ENCODE data around the gene HCK. TPM values are rescaled to one million over a fixed set of nuclear protein-coding genes. Genes with fewer than 3 reads are reported as not detected.

HCK gene
- polyA plus RNA-seq, 2 of the 4 experiments (the other 2 are of a cell fraction), result 0.06 TPM; not detected in 1

- POLR2A ChIA-PET, result no interaction called here
- peak overlapping the region; percentile 98 for H3K4me2 ChIP-seq
- peak; percentile 46 to 53 for DNase-seq (ENCODE audit: low read depth in 1 of 2, low spot score in 1 of 2)
Measured at GRCh38 chr20:32017711-32018251, 34.3 kb upstream of the HCK start.

GRCh38 chr20:32018269-32019155 is 33.5 kb upstream of the HCK start:
- POLR2A ChIA-PET, result no interaction called here
- WGBS (ENCODE audit: missing lambda C conversion rate), result 0% methylated on average over 10 of the region's 67 CpGs
- ATAC-seq (peak; percentile 78 to 91), DNase-seq (ENCODE audit: low read depth in 1 of 2, low spot score in 1 of 2) (peak; percentile 44 to 77), FAIRE-seq (no peak)
- H3K27ac ChIP-seq, result peak overlapping the region; percentile 38 to 70; a peak in 4 of 6 replicates
- peaks cover 4% of the 10 kb centered on the region; the same call in 1 of the 3 replicates for H3K4me1 ChIP-seq
- H3K4me2 ChIP-seq, result peak overlapping the region; percentile 98
- CTCF ChIA-PET, result interaction anchor here (0.9 to 5.2 kb wide), 6 partner anchors 11 to 172 kb away, joined by 3 to 69 read pairs (median 4); no protein-coding TSS in a partner anchor
- H3K4me3 ChIP-seq, result peak overlapping the region; percentile 68
- TF ChIP-seq CTCF (IDR thresholded peaks at IDR 0.05), result 0 out of 3 replicates have a peak, but pooled peaks have one; percentile 4
- no peak for TF ChIP-seq HMGXB4 (CRISPR knock-in tag; IDR thresholded peaks at IDR 0.05; ENCODE audit: borderline replicate concordance)
- TF ChIP-seq NR3C1 (IDR thresholded peaks at IDR 0.05), result no peak
- no peak for TF ChIP-seq MAX (IDR thresholded peaks at IDR 0.05)
- peak; percentile 21; the same call in 1 of the 2 replicates for TF ChIP-seq POLR2A (IDR thresholded peaks at IDR 0.05; ENCODE audit: low read length)
- TF ChIP-seq CHD4 (IDR thresholded peaks at IDR 0.05; ENCODE audit: borderline replicate concordance), result no peak
- no peak for TF ChIP-seq HOXB5 (CRISPR knock-in tag; IDR thresholded peaks at IDR 0.05)
- TF ChIP-seq FOSL2 (IDR thresholded peaks at IDR 0.05), result no peak
- no peak for TF ChIP-seq FOSL2 (CRISPR knock-in tag; IDR thresholded peaks at IDR 0.05)
- H3K9me3 ChIP-seq, result no peaks in the 10 kb centered on the region

More at GRCh38 chr20:32017711-32018251, 34.3 kb upstream of the HCK start:
- Histone ChIP-seq H3K4me3 (peak overlapping the region; percentile 68; the same call in 2 of the 3 replicates), H3K27ac (peak overlapping the region in 1 of 2 experiments; percentile 70; a peak in 1 of 6 replicates), H3K4me1 (peaks cover 4% of the 10 kb centered on the region; the same call in 1 of the 3 replicates), H3K9me3 (no peaks in the 10 kb centered on the region)
- 6% methylated on average over 14 of the region's 35 CpGs for WGBS (ENCODE audit: missing lambda C conversion rate)
- FAIRE-seq (no peak), ATAC-seq (peak; percentile 59 to 61)
- CTCF ChIA-PET, result interaction anchor here (0.6 to 2.7 kb wide), 14 partner anchors 10 to 279 kb away, joined by 3 to 30 read pairs (median 3); partner anchors contain the start of gene TPX2
- TF ChIP-seq FOXS1 (CRISPR knock-in tag; IDR thresholded peaks at IDR 0.05) (no peak), MAZ (IDR thresholded peaks at IDR 0.05; ENCODE audit: borderline replicate concordance, low read depth, low read length) (no peak), FOSL2 (IDR thresholded peaks at IDR 0.05) (no peak), FOSL2 (CRISPR knock-in tag; IDR thresholded peaks at IDR 0.05) (no peak), SMC3 (IDR thresholded peaks at IDR 0.05) (no peak), TP53 (CRISPR knock-in tag; IDR thresholded peaks at IDR 0.05) (no peak), CHD4 (IDR thresholded peaks at IDR 0.05; ENCODE audit: borderline replicate concordance) (no peak), ZFP36 (IDR thresholded peaks at IDR 0.05; ENCODE audit: borderline replicate concordance, partially characterized antibody) (no peak), GATA3 (IDR thresholded peaks at IDR 0.05; ENCODE audit: borderline replicate concordance) (no peak), NPAS2 (CRISPR knock-in tag; IDR thresholded peaks at IDR 0.05; ENCODE audit: borderline replicate concordance) (no peak), FOSB (CRISPR knock-in tag; IDR thresholded peaks at IDR 0.05) (no peak), JUN (IDR thresholded peaks at IDR 0.05) (no peak), MAX (IDR thresholded peaks at IDR 0.05) (no peak), SREBF2 (IDR thresholded peaks at IDR 0.05) (no peak), ZC3H11A (IDR thresholded peaks at IDR 0.05) (no peak), RFX5 (IDR thresholded peaks at IDR 0.05) (no peak), ATOH8 (CRISPR knock-in tag; IDR thresholded peaks at IDR 0.05; ENCODE audit: low read depth) (no peak), HDAC2 (IDR thresholded peaks at IDR 0.05) (no peak), BHLHE40 (IDR thresholded peaks at IDR 0.05; ENCODE audit: low read depth, low read length) (no peak)
